Measurements from ENCODE around the gene TTLL13. TPM values are rescaled to one million over a fixed set of nuclear protein-coding genes. Genes with fewer than 3 reads are reported as not detected.

The TTLL13 gene
- total RNA-seq, 4 donors from 2014 or later = not detected

GRCh38 chr15:90261811-90262210 is 12.5 kb downstream of the TTLL13 start:
- no peak for TF ChIP-seq POLR2A (IDR thresholded peaks at IDR 0.05)
- H3K4me1 ChIP-seq = peaks cover 17 to 36% (median 24%) of the 10 kb centered on the region in 3 donors
- intact Hi-C loops (cut with DNase I) = no loop called here
- no peaks in the 10 kb centered on the region for H3K9me3 ChIP-seq
- H3K27ac ChIP-seq = peak overlapping the region; percentile 48 to 69 (median 60)
- DNase-seq = no peak
- no peaks in the 10 kb centered on the region for H3K36me3 ChIP-seq
- WGBS, 2 donors = 37 to 38% methylated on average over 3 to 5 of the region's 5 CpGs
- no peak overlapping the region for H3K4me3 ChIP-seq
- no peaks in the 10 kb centered on the region for H3K27me3 ChIP-seq

- Histone ChIP-seq H3K4me1 (peaks cover 22 to 42% (median 30%) of the 10 kb centered on the region in 3 donors), H3K27ac (peak overlapping the region; percentile 48 to 69 (median 60)), H3K9me3 (no peaks in the 10 kb centered on the region), H3K4me3 (no peak overlapping the region), H3K36me3 (peaks cover 0 to under 1% (median 0%) of the 10 kb centered on the region in 3 donors), H3K27me3 (no peaks in the 10 kb centered on the region)
- intact Hi-C loops (cut with DNase I) = no loop called here
- 78 to 92% methylated on average over 1 to 3 of the region's 5 CpGs for WGBS, 2 donors
- no peak for TF ChIP-seq POLR2A (IDR thresholded peaks at IDR 0.05)
- TF ChIP-seq CTCF (IDR thresholded peaks at IDR 0.05) = no peak
- no peak for DNase-seq
Measured at GRCh38 chr15:90262426-90262825, 13.1 kb downstream of the TTLL13 start.

- peak overlapping the region; percentile 53 to 83 (median 74) for H3K4me3 ChIP-seq
- H3K27me3 ChIP-seq = no peaks in the 10 kb centered on the region
- 0 to 26% methylated on average over 2 of the region's 4 CpGs for WGBS, 2 donors
- H3K36me3 ChIP-seq = peaks cover 4 to 7% (median 4%) of the 10 kb centered on the region in 3 donors
- intact Hi-C loops (cut with DNase I) = no loop called here
- no peaks in the 10 kb centered on the region for H3K9me3 ChIP-seq
- no peak for DNase-seq
- no peak for TF ChIP-seq CTCF (IDR thresholded peaks at IDR 0.05)
- peak overlapping the region; percentile 90 to 98 (median 97) for H3K27ac ChIP-seq
- peaks cover 22 to 65% (median 43%) of the 10 kb centered on the region in 3 donors for H3K4me1 ChIP-seq
Measured at GRCh38 chr15:90264671-90265070, 15.3 kb downstream of the TTLL13 start.

GRCh38 chr15:90265271-90266060 is 16.1 kb downstream of the TTLL13 start, which contains the start of gene NGRN:
NGRN (plus strand) TSS chr15:90265672; CDS start chr15:90265713, 41 bp downstream.
- peak; percentile 64 for DNase-seq
- Histone ChIP-seq H3K4me1 (peaks cover 22 to 73% (median 45%) of the 10 kb centered on the region in 3 donors), H3K27me3 (no peaks in the 10 kb centered on the region), H3K36me3 (peaks cover 4 to 15% (median 5%) of the 10 kb centered on the region in 3 donors), H3K27ac (peak within 1 kb of the TSS; percentile 90 to 98 (median 97)), H3K9me3 (no peaks in the 10 kb centered on the region), H3K4me3 (peak within 1 kb of the TSS; percentile 53 to 83 (median 74))
- 0% methylated on average over 10 to 11 of the region's 59 CpGs for WGBS, 2 donors
- peak in 3 of 4 donors; percentile 36 to 90 (median 68) for TF ChIP-seq POLR2A (IDR thresholded peaks at IDR 0.05)
- no peak for TF ChIP-seq CTCF (IDR thresholded peaks at IDR 0.05)
- intact Hi-C loops (cut with DNase I) = no loop called here

GRCh38 chr15:90266061-90266431 is 16.7 kb downstream of the TTLL13 start:
- peaks cover 22 to 79% (median 51%) of the 10 kb centered on the region in 3 donors for H3K4me1 ChIP-seq
- no peaks in the 10 kb centered on the region for H3K9me3 ChIP-seq
- peak overlapping the region; percentile 90 to 98 (median 97) for H3K27ac ChIP-seq
- H3K4me3 ChIP-seq = peak overlapping the region; percentile 53 to 83 (median 74)
- TF ChIP-seq POLR2A (IDR thresholded peaks at IDR 0.05) = no peak
- TF ChIP-seq CTCF (IDR thresholded peaks at IDR 0.05) = no peak
- H3K36me3 ChIP-seq = peaks cover 4 to 20% (median 10%) of the 10 kb centered on the region in 3 donors
- no peak for DNase-seq
- WGBS, 2 donors = 0% methylated on average over 8 to 13 of the region's 16 CpGs
- intact Hi-C loops (cut with DNase I) = no loop called here
- H3K27me3 ChIP-seq = no peaks in the 10 kb centered on the region
